IMR-90 (cell line): ENCODE results near the gene CTPS1. TPM values are rescaled to one million over a fixed set of nuclear protein-coding genes. Genes with fewer than 3 reads are reported as not detected.

Source experiments
- ATAC-seq: fragments of 200-7000 bp; cut with Tn5 transposase; 2 replicates; pipeline ENCODE4 v1.9.1; 2020; ENCODE audit warnings: low read depth, mild to moderate bottlenecking, moderate library complexity
- BruUV-seq: library from RNA; stranded (reverse); fragments of 400-500 nt; replicated peaks from 2 replicates; lab custom pipeline; 2021; lab: Mats Ljungman, UMichigan
- CTCF ChIA-PET: fragments of 300-600 bp; formaldehyde crosslinking; extraction: SDS; loops from one replicate; lab custom pipeline; 2021; ENCODE audit warnings: antibody characterized with exemption; lab: Yijun Ruan, JAX
- POLR2A ChIA-PET: fragments of 300-600 bp; sonication (Branson Sonifier 250); formaldehyde crosslinking; loops from one replicate; lab custom pipeline; 2022; ENCODE audit warnings: antibody characterized with exemption; ENCODE audit not compliant: unreplicated experiment; lab: Charles Lee
- DNase-seq: peaks from one replicate; pipeline ENCODE4 v3.0.0; 2013
- H2AFZ ChIP-seq: replicated peaks from 2 replicates; pipeline ENCODE3; 2013; ENCODE audit warnings: low read length, mild to moderate bottlenecking; ENCODE audit not compliant: poor library complexity
- H2AK5ac ChIP-seq: 2 replicates; pipeline ENCODE4 v1.6.1; 2013; ENCODE audit warnings: low read depth, low read length, inconsistent platforms
- H2AK9ac ChIP-seq: replicated peaks from 2 replicates; pipeline ENCODE3; 2013; ENCODE audit warnings: mild to moderate bottlenecking, low read depth, low read length, moderate library complexity; ENCODE audit not compliant: poor library complexity
- H2BK120ac ChIP-seq: 2 replicates; pipeline ENCODE4 v1.6.1; 2013; ENCODE audit warnings: low read depth, low read length, inconsistent platforms
- H2BK15ac ChIP-seq: 3 replicates; pipeline ENCODE4 v1.6.1; 2013; ENCODE audit warnings: low read depth, low read length, inconsistent platforms
- H2BK20ac ChIP-seq: 2 replicates; pipeline ENCODE4 v1.6.1; 2013; ENCODE audit warnings: low read depth, mild to moderate bottlenecking, inconsistent platforms, low read length, moderate library complexity
- H2BK5ac ChIP-seq: 2 replicates; pipeline ENCODE4 v1.6.1; 2013; ENCODE audit warnings: mild to moderate bottlenecking, low read depth, low read length, inconsistent platforms; ENCODE audit not compliant: poor library complexity, severe bottlenecking
- H3K14ac ChIP-seq: replicated peaks from 2 replicates; pipeline ENCODE4 v1.6.1; 2013; ENCODE audit warnings: low read depth, low read length, inconsistent platforms
- H3K18ac ChIP-seq: 2 replicates; pipeline ENCODE4 v1.6.1; 2013; ENCODE audit warnings: low read depth, low read length, control low read depth
- H3K23ac ChIP-seq: 2 replicates; pipeline ENCODE4 v1.6.1; 2013; ENCODE audit warnings: low read depth, low read length, inconsistent platforms
- H3K27ac ChIP-seq: 2 replicates; pipeline ENCODE4 v1.5.1; 2013; ENCODE audit warnings: mild to moderate bottlenecking, control low read depth, low read length; ENCODE audit not compliant: insufficient read depth
- H3K27me3 ChIP-seq: 2 replicates; pipeline ENCODE4 v1.6.1; 2013; ENCODE audit warnings: low read length; ENCODE audit not compliant: control insufficient read depth, insufficient read depth
- H3K36me3 ChIP-seq: 2 replicates; pipeline ENCODE4 v1.6.1; 2013; ENCODE audit warnings: low read length, mixed read lengths; ENCODE audit not compliant: control insufficient read depth, insufficient read depth
- H3K4ac ChIP-seq: 2 replicates; pipeline ENCODE4 v1.6.1; 2013; ENCODE audit warnings: low read depth, low read length, inconsistent platforms
- H3K4me1 ChIP-seq: 2 replicates; pipeline ENCODE4 v1.6.1; 2013; ENCODE audit warnings: low read length, mixed read lengths; ENCODE audit not compliant: control insufficient read depth, insufficient read depth
- H3K4me2 ChIP-seq: 2 replicates; pipeline ENCODE4 v1.6.1; 2013; ENCODE audit warnings: low read depth, mild to moderate bottlenecking, control low read depth, low read length, moderate library complexity
- H3K4me3 ChIP-seq: 2 replicates; pipeline ENCODE4 v1.5.1; 2013; ENCODE audit warnings: low read depth, mild to moderate bottlenecking, control low read depth, low read length, moderate library complexity; ENCODE audit not compliant: insufficient read depth
- H3K56ac ChIP-seq: 2 replicates; pipeline ENCODE4 v1.6.1; 2013; ENCODE audit warnings: low read length, inconsistent platforms; ENCODE audit not compliant: insufficient read depth; ENCODE audit errors: extremely low read depth
- H3K79me1 ChIP-seq, 2 experiments: 2 replicates each; pipeline ENCODE4 v1.6.1; 2013; ENCODE audit warnings: low read length in 2 of 2, inconsistent platforms in 1 of 2, low read depth in 1 of 2
- H3K9ac ChIP-seq: 2 replicates; pipeline ENCODE4 v1.6.1; 2013; ENCODE audit warnings: low read depth, low read length, control low read depth
- H3K9me1 ChIP-seq: 2 replicates; pipeline ENCODE4 v1.6.1; 2013; ENCODE audit warnings: low read length, inconsistent platforms; ENCODE audit not compliant: insufficient read depth
- H3K9me3 ChIP-seq: 2 replicates; pipeline ENCODE4 v1.6.1; 2013; ENCODE audit warnings: low read length; ENCODE audit not compliant: control insufficient read depth, insufficient read depth
- H4K20me1 ChIP-seq: 2 replicates; pipeline ENCODE4 v1.6.1; 2013; ENCODE audit warnings: low read length, inconsistent platforms; ENCODE audit not compliant: insufficient read depth
- H4K5ac ChIP-seq: 2 replicates; pipeline ENCODE4 v1.6.1; 2013; ENCODE audit warnings: mild to moderate bottlenecking, low read depth, low read length, control low read depth
- H4K8ac ChIP-seq, 2 experiments: 2 replicates each; pipeline ENCODE4 v1.6.1; 2013; ENCODE audit warnings: low read depth in 2 of 2, low read length in 2 of 2, control low read depth in 1 of 2, inconsistent platforms in 1 of 2
- H4K91ac ChIP-seq: 2 replicates; pipeline ENCODE4 v1.6.1; 2013; ENCODE audit warnings: low read depth, low read length, inconsistent platforms; ENCODE audit not compliant: insufficient read depth
- BHLHE40 ChIP-seq: fragments of 150-350 bp; IDR thresholded peaks from 2 replicates; pipeline ENCODE4 v1.6.1; 2016; ENCODE audit warnings: mild to moderate bottlenecking, low read depth, low read length
- CEBPB ChIP-seq: IDR thresholded peaks from 2 replicates; pipeline ENCODE4 v1.6.1; 2012; ENCODE audit warnings: low read depth, low read length, improper control_type of control experiment
- CHD1 ChIP-seq: IDR thresholded peaks from 2 replicates; pipeline ENCODE4 v1.6.1; 2012; ENCODE audit warnings: low read depth, low read length, improper control_type of control experiment
- CTCF ChIP-seq: conservative IDR thresholded peaks from 2 replicates; pipeline ENCODE4 v1.5.1; 2012; ENCODE audit warnings: mild to moderate bottlenecking, low read depth, low read length, improper control_type of control experiment
- ELK1 ChIP-seq: fragments of 150-350 bp; IDR thresholded peaks from 2 replicates; pipeline ENCODE4 v1.6.1; 2016; ENCODE audit warnings: low read depth, mild to moderate bottlenecking, low read length, moderate library complexity, borderline replicate concordance
- FOS ChIP-seq: fragments of 150-350 bp; IDR thresholded peaks from 2 replicates; pipeline ENCODE4 v1.6.1; 2016; ENCODE audit warnings: low read depth, low read length
- MAFK ChIP-seq: IDR thresholded peaks from 2 replicates; pipeline ENCODE4 v1.6.1; 2012; ENCODE audit warnings: low read depth, low read length, improper control_type of control experiment
- MAZ ChIP-seq: IDR thresholded peaks from 2 replicates; pipeline ENCODE4 v1.6.1; 2012; ENCODE audit warnings: low read depth, mild to moderate bottlenecking, low read length, improper control_type of control experiment, moderate library complexity, borderline replicate concordance
- MXI1 ChIP-seq: IDR thresholded peaks from 2 replicates; pipeline ENCODE4 v1.6.1; 2012; ENCODE audit warnings: low read depth, mild to moderate bottlenecking, low read length, moderate library complexity, borderline replicate concordance
- NFE2L2 ChIP-seq: fragments of 150-350 bp; IDR thresholded peaks from 2 replicates; pipeline ENCODE4 v1.6.1; 2016; ENCODE audit warnings: low read depth, mild to moderate bottlenecking, low read length
- POLR2A ChIP-seq: IDR thresholded peaks from 2 replicates; pipeline ENCODE4 v1.6.1; 2012; ENCODE audit warnings: mild to moderate bottlenecking, low read depth, low read length
- RAD21 ChIP-seq: IDR thresholded peaks from 2 replicates; pipeline ENCODE4 v1.6.1; 2012; ENCODE audit warnings: low read length, improper control_type of control experiment
- RCOR1 ChIP-seq: IDR thresholded peaks from 2 replicates; pipeline ENCODE4 v1.6.1; 2012; ENCODE audit warnings: mild to moderate bottlenecking, low read length, improper control_type of control experiment; ENCODE audit not compliant: insufficient replicate concordance
- RFX5 ChIP-seq: IDR thresholded peaks from 2 replicates; pipeline ENCODE4 v1.8.0; 2012; ENCODE audit warnings: low read depth, mild to moderate bottlenecking, low read length, moderate library complexity
- SMC3 ChIP-seq: fragments of 150-350 bp; IDR thresholded peaks from 2 replicates; pipeline ENCODE4 v1.6.1; 2016; ENCODE audit warnings: low read depth, mild to moderate bottlenecking, antibody characterized with exemption, low read length, moderate library complexity
- USF2 ChIP-seq: fragments of 150-350 bp; IDR thresholded peaks from 2 replicates; pipeline ENCODE4 v1.6.1; 2017; ENCODE audit warnings: mild to moderate bottlenecking, antibody characterized with exemption, low read length, low read depth
- WGBS, 2 experiments: methylation state at CpG; one replicate each; pipeline versions ENCODE4 v1.1.5 to v1.1.7; 2013; ENCODE audit warnings: missing lambda C conversion rate in 2 of 2; ENCODE audit not compliant: insufficient read length in 1 of 2; ENCODE audit errors: extremely low coverage in 2 of 2; 5-methylcytosine and 5-hydroxymethylcytosine counted together
- dilution Hi-C: fragments of 300-500 bp; cut with HindIII; formaldehyde crosslinking; loops from one replicate; pipeline ENCODE4 v1.14.3; 2018; ENCODE audit warnings: low sequenced_read_pairs; ENCODE audit not compliant: unreplicated experiment
- in situ Hi-C: fragments of 300-500 bp; cut with MboI; formaldehyde crosslinking; loops from 3 replicates; pipeline ENCODE4 v1.14.3; 2019; ENCODE audit warnings: low sequenced_read_pairs, inconsistent platforms, mixed read lengths
- intact Hi-C: fragments of 100-400 bp; cut with micrococcal nuclease; formaldehyde crosslinking; loops from 2 replicates; pipeline ENCODE4 v1.10.0; 2022
- polyA plus RNA-seq, 3 experiments: library from polyadenylated mRNA; depleted of rRNA; stranded (reverse); fragments of >200 nt; gene quantifications; 2 replicates each; pipeline ENCODE4 v1.2.3, GENCODE V29; 2012; ENCODE audit warnings: low replicate concordance in 1 of 3
- total RNA-seq: library from RNA; depleted of rRNA; stranded (reverse); fragments of >200 nt; gene quantifications from 2 replicates; pipeline ENCODE4 v1.2.3, GENCODE V29; 2012

CTPS1 gene
- total and polyA plus RNA-seq, 2 of the 4 experiments (the other 2 are of a cell fraction) = 40.4 to 41.0 TPM

GRCh38 chr1:40954626-40955025 is 24.9 kb upstream of the CTPS1 start:
- BruUV-seq = no TSS peak
- CTCF ChIA-PET = interaction anchor here (1.1 kb wide), 1 partner anchor 107 kb away, joined by 3 read pairs; no protein-coding TSS in a partner anchor
- no peak overlapping the region for H3K9ac ChIP-seq
- TF ChIP-seq BHLHE40 (no peak), FOS (no peak), MXI1 (no peak), RFX5 (no peak), RCOR1 (no peak), USF2 (no peak), ELK1 (no peak), RAD21 (no peak), CEBPB (no peak), SMC3 (no peak), MAFK (no peak), MAZ (no peak), NFE2L2 (no peak), CHD1 (no peak), CTCF (no peak), POLR2A (no peak)
- no peak overlapping the region for H3K4ac ChIP-seq
- WGBS, 2 experiments = 80% methylated on average over 1 of the region's 9 CpGs; no CpG with 5 or more reads in 1 of the 2 experiments
- no peak overlapping the region for H2BK120ac ChIP-seq
- H3K4me1 ChIP-seq = no peaks in the 10 kb centered on the region
- no peak overlapping the region for H3K27ac ChIP-seq
- no peaks in the 10 kb centered on the region for H3K79me1 ChIP-seq
- dilution Hi-C loops (no loop called here), in situ Hi-C loops (loop anchor here (5.0 to 25.0 kb wide), 2 partner anchors 107 to 317 kb away; no protein-coding TSS in a partner anchor), intact Hi-C loops (loop anchor here (5.0 kb wide), 1 partner anchor 182 kb away; no protein-coding TSS in a partner anchor)
- ATAC-seq (no peak), DNase-seq (no peak)
- H3K36me3 ChIP-seq = no peaks in the 10 kb centered on the region
- H3K4me3 ChIP-seq = no peak overlapping the region
- H3K56ac ChIP-seq = no peak overlapping the region
- no peaks in the 10 kb centered on the region for H3K9me1 ChIP-seq
- no peak overlapping the region for H4K91ac ChIP-seq
- peaks cover 3% of the 10 kb centered on the region; the same call in 1 of the 2 replicates for H3K9me3 ChIP-seq
- H2AFZ ChIP-seq = no peak overlapping the region
- H4K5ac ChIP-seq = no peak overlapping the region
- H2AK9ac ChIP-seq = no peak overlapping the region
- H3K23ac ChIP-seq = 0 out of 2 replicates have a peak overlapping the region, but pooled peaks have one; percentile 8
- H2BK20ac ChIP-seq = no peak overlapping the region
- H3K27me3 ChIP-seq = no peaks in the 10 kb centered on the region
- H2BK5ac ChIP-seq = no peak overlapping the region
- H2BK15ac ChIP-seq = no peak overlapping the region
- no peak overlapping the region for H3K4me2 ChIP-seq
- no peak overlapping the region for H3K18ac ChIP-seq
- H4K20me1 ChIP-seq = no peaks in the 10 kb centered on the region
- POLR2A ChIA-PET = no interaction called here
- H4K8ac ChIP-seq = no peak overlapping the region
- no peak overlapping the region for H2AK5ac ChIP-seq
- H3K14ac ChIP-seq = no peak overlapping the region
